ENCODE data around the gene LRG1. TPM values are rescaled to one million over a fixed set of nuclear protein-coding genes. Genes with fewer than 3 reads are reported as not detected.

The LRG1 gene
- total and polyA plus RNA-seq, 10 of the 15 experiments (the other 5 are each of a cell fraction or from before 2014, with no cell fraction given): 0.29 to 4.7 (median 0.58) TPM

DNA sequence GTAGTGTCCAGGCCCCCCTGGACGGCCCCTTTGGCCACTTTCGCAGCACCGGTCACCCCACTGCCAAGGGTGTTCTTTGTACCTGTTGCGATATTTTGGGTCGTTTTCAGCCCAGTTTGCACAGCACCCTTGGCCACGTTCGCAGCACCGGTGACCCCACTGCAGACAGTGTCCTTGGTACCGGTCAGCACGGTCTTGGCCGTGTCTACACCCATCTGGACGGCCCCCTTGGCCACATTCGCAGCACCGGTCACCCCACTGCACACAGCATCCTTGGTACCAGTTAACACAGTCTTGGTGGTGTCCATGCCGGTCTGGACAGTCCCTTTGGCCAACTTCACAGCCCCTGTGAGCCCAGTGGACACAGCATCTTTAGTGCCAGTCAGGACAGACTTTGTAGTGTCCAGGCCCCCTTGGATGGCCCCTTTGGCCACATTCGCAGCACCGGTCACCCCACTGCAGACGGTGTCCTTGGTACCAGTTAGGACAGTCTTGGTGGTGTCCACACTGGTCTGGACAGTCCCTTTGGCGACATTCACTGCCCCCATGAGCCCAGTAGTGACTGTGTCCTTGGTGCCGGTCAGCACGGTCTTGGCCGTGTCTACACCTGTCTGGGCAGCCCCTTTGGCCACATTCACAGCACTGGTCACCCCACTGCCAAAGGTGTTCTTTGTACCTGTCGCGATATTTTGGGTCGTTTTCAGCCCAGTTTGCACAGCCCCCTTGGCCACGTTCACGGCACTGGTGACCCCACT, 28.4 kb downstream of the LRG1 start (continued):
- TF ChIP-seq, protein P1, sequence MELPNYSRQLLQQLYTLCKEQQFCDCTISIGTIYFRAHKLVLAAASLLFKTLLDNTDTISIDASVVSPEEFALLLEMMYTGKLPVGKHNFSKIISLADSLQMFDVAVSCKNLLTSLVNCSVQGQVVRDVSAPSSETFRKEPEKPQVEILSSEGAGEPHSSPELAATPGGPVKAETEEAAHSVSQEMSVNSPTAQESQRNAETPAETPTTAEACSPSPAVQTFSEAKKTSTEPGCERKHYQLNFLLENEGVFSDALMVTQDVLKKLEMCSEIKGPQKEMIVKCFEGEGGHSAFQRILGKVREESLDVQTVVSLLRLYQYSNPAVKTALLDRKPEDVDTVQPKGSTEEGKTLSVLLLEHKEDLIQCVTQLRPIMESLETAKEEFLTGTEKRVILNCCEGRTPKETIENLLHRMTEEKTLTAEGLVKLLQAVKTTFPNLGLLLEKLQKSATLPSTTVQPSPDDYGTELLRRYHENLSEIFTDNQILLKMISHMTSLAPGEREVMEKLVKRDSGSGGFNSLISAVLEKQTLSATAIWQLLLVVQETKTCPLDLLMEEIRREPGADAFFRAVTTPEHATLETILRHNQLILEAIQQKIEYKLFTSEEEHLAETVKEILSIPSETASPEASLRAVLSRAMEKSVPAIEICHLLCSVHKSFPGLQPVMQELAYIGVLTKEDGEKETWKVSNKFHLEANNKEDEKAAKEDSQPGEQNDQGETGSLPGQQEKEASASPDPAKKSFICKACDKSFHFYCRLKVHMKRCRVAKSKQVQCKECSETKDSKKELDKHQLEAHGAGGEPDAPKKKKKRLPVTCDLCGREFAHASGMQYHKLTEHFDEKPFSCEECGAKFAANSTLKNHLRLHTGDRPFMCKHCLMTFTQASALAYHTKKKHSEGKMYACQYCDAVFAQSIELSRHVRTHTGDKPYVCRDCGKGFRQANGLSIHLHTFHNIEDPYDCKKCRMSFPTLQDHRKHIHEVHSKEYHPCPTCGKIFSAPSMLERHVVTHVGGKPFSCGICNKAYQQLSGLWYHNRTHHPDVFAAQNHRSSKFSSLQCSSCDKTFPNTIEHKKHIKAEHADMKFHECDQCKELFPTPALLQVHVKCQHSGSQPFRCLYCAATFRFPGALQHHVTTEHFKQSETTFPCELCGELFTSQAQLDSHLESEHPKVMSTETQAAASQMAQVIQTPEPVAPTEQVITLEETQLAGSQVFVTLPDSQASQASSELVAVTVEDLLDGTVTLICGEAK (IDR thresholded peaks at IDR 0.05; ENCODE audit: borderline replicate concordance): no peak
- TF ChIP-seq, protein P2, sequence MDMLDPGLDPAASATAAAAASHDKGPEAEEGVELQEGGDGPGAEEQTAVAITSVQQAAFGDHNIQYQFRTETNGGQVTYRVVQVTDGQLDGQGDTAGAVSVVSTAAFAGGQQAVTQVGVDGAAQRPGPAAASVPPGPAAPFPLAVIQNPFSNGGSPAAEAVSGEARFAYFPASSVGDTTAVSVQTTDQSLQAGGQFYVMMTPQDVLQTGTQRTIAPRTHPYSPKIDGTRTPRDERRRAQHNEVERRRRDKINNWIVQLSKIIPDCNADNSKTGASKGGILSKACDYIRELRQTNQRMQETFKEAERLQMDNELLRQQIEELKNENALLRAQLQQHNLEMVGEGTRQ (IDR thresholded peaks at IDR 0.05; ENCODE audit: borderline replicate concordance, low read depth, low read length): no peak
- no peak for TF ChIP-seq BCL11A (IDR thresholded peaks at IDR 0.05; ENCODE audit: low read depth, low read length)
- TF ChIP-seq, protein P3, sequence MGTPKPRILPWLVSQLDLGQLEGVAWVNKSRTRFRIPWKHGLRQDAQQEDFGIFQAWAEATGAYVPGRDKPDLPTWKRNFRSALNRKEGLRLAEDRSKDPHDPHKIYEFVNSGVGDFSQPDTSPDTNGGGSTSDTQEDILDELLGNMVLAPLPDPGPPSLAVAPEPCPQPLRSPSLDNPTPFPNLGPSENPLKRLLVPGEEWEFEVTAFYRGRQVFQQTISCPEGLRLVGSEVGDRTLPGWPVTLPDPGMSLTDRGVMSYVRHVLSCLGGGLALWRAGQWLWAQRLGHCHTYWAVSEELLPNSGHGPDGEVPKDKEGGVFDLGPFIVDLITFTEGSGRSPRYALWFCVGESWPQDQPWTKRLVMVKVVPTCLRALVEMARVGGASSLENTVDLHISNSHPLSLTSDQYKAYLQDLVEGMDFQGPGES (IDR thresholded peaks at IDR 0.05): no peak
- TF ChIP-seq IRF4 (IDR thresholded peaks at IDR 0.05; ENCODE audit: low read depth, low read length): no peak
- no peak for TF ChIP-seq ATF7 (IDR thresholded peaks at IDR 0.05; ENCODE audit: low read depth)
- TF ChIP-seq HCFC1 (IDR thresholded peaks at IDR 0.05; ENCODE audit: low read length): no peak
- TF ChIP-seq MLLT1 (IDR thresholded peaks at IDR 0.05): no peak
